IPS-18a (cell line): ENCODE measurements around the gene HTR4.

Experiments
- H3K27ac ChIP-seq: one replicate; pipeline ENCODE4 v1.5.1; 2013; ENCODE audit warnings: low read length
- H3K27me3 ChIP-seq: one replicate; pipeline ENCODE4 v1.6.1; 2013; ENCODE audit warnings: mild to moderate bottlenecking, low read length; ENCODE audit not compliant: control insufficient read depth, insufficient read depth
- H3K36me3 ChIP-seq: one replicate; pipeline ENCODE4 v1.6.1; 2013; ENCODE audit warnings: low read depth, low read length; ENCODE audit not compliant: control insufficient read depth
- H3K4me1 ChIP-seq: one replicate; pipeline ENCODE4 v1.6.1; 2013; ENCODE audit warnings: low read depth, low read length; ENCODE audit not compliant: control insufficient read depth
- H3K4me3 ChIP-seq: one replicate; pipeline ENCODE4 v1.5.1; 2013; ENCODE audit warnings: low read length
- H3K9ac ChIP-seq: one replicate; pipeline ENCODE4 v1.6.1; 2013; ENCODE audit warnings: mild to moderate bottlenecking, low read length, moderate library complexity
- H3K9me3 ChIP-seq: one replicate; pipeline ENCODE4 v1.6.1; 2013; ENCODE audit warnings: low read depth, low read length; ENCODE audit not compliant: control insufficient read depth

The HTR4 gene

GRCh38 chr5:148523139-148523538 is 131.2 kb downstream of the HTR4 start:
- Histone ChIP-seq H3K9ac (no peak overlapping the region), H3K27me3 (no peaks in the 10 kb centered on the region), H3K36me3 (no peaks in the 10 kb centered on the region), H3K27ac (no peak overlapping the region), H3K9me3 (no peaks in the 10 kb centered on the region), H3K4me1 (no peaks in the 10 kb centered on the region), H3K4me3 (no peak overlapping the region)

GRCh38 chr5:148515460-148515859 is 138.9 kb downstream of the HTR4 start:
- no peaks in the 10 kb centered on the region for H3K9me3 ChIP-seq
- no peak overlapping the region for H3K9ac ChIP-seq
- H3K27ac ChIP-seq: no peak overlapping the region
- no peaks in the 10 kb centered on the region for H3K36me3 ChIP-seq
- no peaks in the 10 kb centered on the region for H3K27me3 ChIP-seq
- no peaks in the 10 kb centered on the region for H3K4me1 ChIP-seq
- H3K4me3 ChIP-seq: no peak overlapping the region

GRCh38 chr5:148514344-148514743 is 140.0 kb downstream of the HTR4 start:
- Histone ChIP-seq H3K4me1 (no peaks in the 10 kb centered on the region), H3K36me3 (no peaks in the 10 kb centered on the region), H3K27ac (no peak overlapping the region), H3K27me3 (no peaks in the 10 kb centered on the region), H3K9me3 (no peaks in the 10 kb centered on the region), H3K4me3 (no peak overlapping the region), H3K9ac (no peak overlapping the region)

- Histone ChIP-seq H3K4me3 (no peak overlapping the region), H3K9me3 (no peaks in the 10 kb centered on the region), H3K27ac (no peak overlapping the region), H3K9ac (no peak overlapping the region), H3K36me3 (no peaks in the 10 kb centered on the region), H3K4me1 (no peaks in the 10 kb centered on the region), H3K27me3 (no peaks in the 10 kb centered on the region)
These were observed 141.8 kb downstream of the HTR4 start for GRCh38 chr5:148512498-148512897.

GRCh38 chr5:148511810-148512347 is 142.4 kb downstream of the HTR4 start:
- no peaks in the 10 kb centered on the region for H3K27me3 ChIP-seq
- H3K4me3 ChIP-seq: no peak overlapping the region
- H3K36me3 ChIP-seq: no peaks in the 10 kb centered on the region
- no peaks in the 10 kb centered on the region for H3K4me1 ChIP-seq
- H3K9ac ChIP-seq: no peak overlapping the region
- H3K9me3 ChIP-seq: no peaks in the 10 kb centered on the region
- no peak overlapping the region for H3K27ac ChIP-seq

- Histone ChIP-seq H3K9ac (no peak overlapping the region), H3K27ac (no peak overlapping the region), H3K4me1 (no peaks in the 10 kb centered on the region), H3K36me3 (no peaks in the 10 kb centered on the region), H3K9me3 (no peaks in the 10 kb centered on the region), H3K27me3 (no peaks in the 10 kb centered on the region), H3K4me3 (no peak overlapping the region)
These were observed 144.4 kb downstream of the HTR4 start for GRCh38 chr5:148509893-148510292.

- Histone ChIP-seq H3K9ac (no peak overlapping the region), H3K36me3 (no peaks in the 10 kb centered on the region), H3K9me3 (no peaks in the 10 kb centered on the region), H3K27ac (no peak overlapping the region), H3K4me3 (no peak overlapping the region), H3K4me1 (no peaks in the 10 kb centered on the region), H3K27me3 (no peaks in the 10 kb centered on the region)
These were observed 146.7 kb downstream of the HTR4 start for GRCh38 chr5:148507648-148508047.

- no peaks in the 10 kb centered on the region for H3K27me3 ChIP-seq
- H3K4me3 ChIP-seq: no peak overlapping the region
- H3K27ac ChIP-seq: no peak overlapping the region
These were observed 154.9 kb downstream of the HTR4 start for GRCh38 chr5:148499452-148499851.

GRCh38 chr5:148497757-148498156 is 156.6 kb downstream of the HTR4 start:
- Histone ChIP-seq H3K27ac (no peak overlapping the region), H3K36me3 (no peaks in the 10 kb centered on the region), H3K4me3 (no peak overlapping the region), H3K27me3 (no peaks in the 10 kb centered on the region), H3K4me1 (no peaks in the 10 kb centered on the region), H3K9ac (no peak overlapping the region), H3K9me3 (no peaks in the 10 kb centered on the region)

More at GRCh38 chr5:148499452-148499851, 154.9 kb downstream of the HTR4 start:
- no peaks in the 10 kb centered on the region for H3K4me1 ChIP-seq
- no peak overlapping the region for H3K9ac ChIP-seq
- no peaks in the 10 kb centered on the region for H3K9me3 ChIP-seq
- H3K36me3 ChIP-seq: no peaks in the 10 kb centered on the region

- Histone ChIP-seq H3K27me3 (no peaks in the 10 kb centered on the region), H3K4me3 (no peak overlapping the region), H3K27ac (no peak overlapping the region), H3K4me1 (no peaks in the 10 kb centered on the region), H3K9me3 (no peaks in the 10 kb centered on the region), H3K36me3 (no peaks in the 10 kb centered on the region), H3K9ac (no peak overlapping the region)
These were observed 162.0 kb downstream of the HTR4 start for GRCh38 chr5:148492351-148492750.

GRCh38 chr5:148491793-148492184 is 162.5 kb downstream of the HTR4 start:
- no peaks in the 10 kb centered on the region for H3K27me3 ChIP-seq
- no peaks in the 10 kb centered on the region for H3K4me1 ChIP-seq
- H3K36me3 ChIP-seq: no peaks in the 10 kb centered on the region
- H3K4me3 ChIP-seq: no peak overlapping the region
- H3K9me3 ChIP-seq: no peaks in the 10 kb centered on the region
- H3K27ac ChIP-seq: no peak overlapping the region
- H3K9ac ChIP-seq: no peak overlapping the region

GRCh38 chr5:148491015-148491792 is 163.1 kb downstream of the HTR4 start:
- Histone ChIP-seq H3K4me3 (no peak overlapping the region), H3K36me3 (no peaks in the 10 kb centered on the region), H3K27me3 (no peaks in the 10 kb centered on the region), H3K4me1 (no peaks in the 10 kb centered on the region), H3K9me3 (no peaks in the 10 kb centered on the region), H3K27ac (no peak overlapping the region), H3K9ac (no peak overlapping the region)
